GM10266 (cell line): ENCODE data around the gene PIK3R5.
A peak's percentile ranks its signal among the peaks of the same experiment; 100 is the strongest.

Source experiments
- DNase-seq: peaks from one replicate; pipeline ENCODE4 v3.0.0; 2012; ENCODE audit errors: extremely low spot score
- TF ChIP-seq, protein P1 (sequence below): IDR thresholded peaks from 2 replicates; pipeline ENCODE4 v1.5.1; 2012; ENCODE audit warnings: mild to moderate bottlenecking, low read depth; ENCODE audit not compliant: control insufficient read depth, insufficient read depth; ENCODE audit errors: missing control alignments

Gene PIK3R5

DNA sequence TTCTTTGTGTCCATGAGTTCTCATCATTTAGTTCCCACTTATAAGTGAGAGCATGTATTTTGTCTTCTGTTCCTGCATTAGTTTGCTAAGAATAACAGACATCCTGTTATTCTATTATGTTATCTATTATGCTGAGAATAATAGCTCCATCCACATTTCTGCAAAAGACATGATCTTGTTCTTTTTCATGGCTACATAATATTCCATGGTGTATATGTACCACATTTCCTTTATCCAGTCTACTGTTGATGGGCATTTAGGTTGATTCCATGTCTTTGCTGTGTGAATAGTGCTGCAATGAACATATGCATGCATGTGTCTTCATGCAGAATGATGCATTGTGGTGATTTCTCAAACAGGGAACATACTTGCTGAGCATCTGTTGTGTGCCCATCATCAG is 21.4 kb downstream of the PIK3R5 start:
- TF ChIP-seq, protein P1, sequence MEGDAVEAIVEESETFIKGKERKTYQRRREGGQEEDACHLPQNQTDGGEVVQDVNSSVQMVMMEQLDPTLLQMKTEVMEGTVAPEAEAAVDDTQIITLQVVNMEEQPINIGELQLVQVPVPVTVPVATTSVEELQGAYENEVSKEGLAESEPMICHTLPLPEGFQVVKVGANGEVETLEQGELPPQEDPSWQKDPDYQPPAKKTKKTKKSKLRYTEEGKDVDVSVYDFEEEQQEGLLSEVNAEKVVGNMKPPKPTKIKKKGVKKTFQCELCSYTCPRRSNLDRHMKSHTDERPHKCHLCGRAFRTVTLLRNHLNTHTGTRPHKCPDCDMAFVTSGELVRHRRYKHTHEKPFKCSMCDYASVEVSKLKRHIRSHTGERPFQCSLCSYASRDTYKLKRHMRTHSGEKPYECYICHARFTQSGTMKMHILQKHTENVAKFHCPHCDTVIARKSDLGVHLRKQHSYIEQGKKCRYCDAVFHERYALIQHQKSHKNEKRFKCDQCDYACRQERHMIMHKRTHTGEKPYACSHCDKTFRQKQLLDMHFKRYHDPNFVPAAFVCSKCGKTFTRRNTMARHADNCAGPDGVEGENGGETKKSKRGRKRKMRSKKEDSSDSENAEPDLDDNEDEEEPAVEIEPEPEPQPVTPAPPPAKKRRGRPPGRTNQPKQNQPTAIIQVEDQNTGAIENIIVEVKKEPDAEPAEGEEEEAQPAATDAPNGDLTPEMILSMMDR: no peak
- no peak for DNase-seq

DNA sequence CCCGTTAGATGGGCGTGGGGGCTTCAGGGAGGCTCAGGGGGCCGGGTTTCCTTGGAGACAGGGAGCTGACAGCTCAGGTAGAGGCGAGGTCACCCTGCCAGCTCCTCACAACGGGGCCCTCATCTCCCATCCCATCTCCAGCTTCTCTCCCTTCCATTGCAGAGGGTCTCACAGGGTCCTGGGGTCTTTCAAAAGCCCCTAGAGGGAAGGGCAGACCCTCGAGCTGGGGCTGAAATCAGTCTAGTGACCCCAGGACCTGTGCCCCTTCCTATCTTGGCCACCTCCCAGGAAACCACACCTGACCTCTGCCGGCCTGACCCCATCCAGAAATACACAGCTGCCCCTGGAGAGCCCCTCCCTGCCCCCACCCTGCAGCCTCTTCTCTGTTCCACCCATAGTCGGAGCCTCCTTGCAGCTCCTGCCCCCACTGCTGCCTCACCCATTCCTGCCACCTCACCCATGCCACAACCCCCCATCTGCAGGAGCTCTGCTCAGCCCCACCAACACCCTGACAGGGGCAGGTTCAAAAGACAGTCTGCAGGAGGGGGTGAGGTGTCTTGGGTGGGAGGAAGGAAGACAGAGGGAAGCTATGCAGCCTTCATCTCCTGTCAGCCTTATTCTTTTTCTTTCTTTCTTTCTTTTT is 23.4 kb downstream of the PIK3R5 start:
- TF ChIP-seq, protein P1: no peak
- no peak for DNase-seq

DNA sequence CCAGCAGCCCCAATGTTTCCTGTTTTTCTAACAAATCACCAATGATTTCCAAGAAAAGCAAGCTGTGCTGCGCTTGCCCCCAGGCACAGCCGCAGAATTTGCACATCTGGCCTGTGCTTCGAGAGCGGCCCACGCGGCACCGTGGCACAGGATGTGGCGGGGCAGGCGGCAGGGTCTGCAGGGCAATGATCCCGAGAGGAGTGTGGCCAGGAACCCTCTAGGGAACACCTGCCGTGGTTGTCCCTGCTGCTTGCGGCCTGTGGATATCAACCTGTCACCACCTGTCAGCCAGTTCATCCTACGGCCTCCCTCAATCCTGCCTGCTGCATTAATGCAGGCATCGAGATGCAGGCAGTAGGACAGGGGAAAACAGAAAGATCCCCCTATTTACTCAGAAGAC is 24.0 kb downstream of the PIK3R5 start:
- no peak for DNase-seq
- TF ChIP-seq, protein P1: no peak

DNA sequence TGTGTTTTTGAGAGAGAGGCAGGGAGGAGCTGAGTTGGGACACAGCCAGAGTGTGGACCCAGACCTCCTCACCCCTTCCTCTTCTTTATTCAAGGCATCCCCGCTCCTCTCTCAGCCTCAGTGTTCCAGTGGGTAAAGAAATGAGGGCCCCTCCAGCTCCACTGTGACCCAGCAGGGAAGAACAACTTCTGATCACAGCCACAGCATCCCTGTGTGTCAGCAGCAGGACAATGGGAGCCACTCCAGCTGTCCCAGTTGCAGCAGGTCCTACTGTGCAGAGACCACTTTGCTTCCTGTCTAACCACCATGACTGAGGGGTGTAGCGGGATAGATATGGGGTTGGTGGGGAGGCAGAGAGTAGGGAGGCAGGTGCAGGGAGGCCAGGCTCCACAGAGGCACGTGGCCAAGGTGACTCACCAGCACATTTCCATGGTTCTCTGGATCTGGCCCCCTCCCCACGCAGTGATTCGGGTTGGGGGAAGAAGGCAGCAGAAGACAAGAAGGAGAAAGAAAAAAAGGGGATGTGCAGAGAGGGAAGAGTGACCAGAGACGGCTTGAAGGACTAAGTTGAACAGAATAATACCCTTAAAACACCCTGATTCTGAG is 24.5 kb downstream of the PIK3R5 start:
- TF ChIP-seq, protein P1: no peak
- no peak for DNase-seq

DNA sequence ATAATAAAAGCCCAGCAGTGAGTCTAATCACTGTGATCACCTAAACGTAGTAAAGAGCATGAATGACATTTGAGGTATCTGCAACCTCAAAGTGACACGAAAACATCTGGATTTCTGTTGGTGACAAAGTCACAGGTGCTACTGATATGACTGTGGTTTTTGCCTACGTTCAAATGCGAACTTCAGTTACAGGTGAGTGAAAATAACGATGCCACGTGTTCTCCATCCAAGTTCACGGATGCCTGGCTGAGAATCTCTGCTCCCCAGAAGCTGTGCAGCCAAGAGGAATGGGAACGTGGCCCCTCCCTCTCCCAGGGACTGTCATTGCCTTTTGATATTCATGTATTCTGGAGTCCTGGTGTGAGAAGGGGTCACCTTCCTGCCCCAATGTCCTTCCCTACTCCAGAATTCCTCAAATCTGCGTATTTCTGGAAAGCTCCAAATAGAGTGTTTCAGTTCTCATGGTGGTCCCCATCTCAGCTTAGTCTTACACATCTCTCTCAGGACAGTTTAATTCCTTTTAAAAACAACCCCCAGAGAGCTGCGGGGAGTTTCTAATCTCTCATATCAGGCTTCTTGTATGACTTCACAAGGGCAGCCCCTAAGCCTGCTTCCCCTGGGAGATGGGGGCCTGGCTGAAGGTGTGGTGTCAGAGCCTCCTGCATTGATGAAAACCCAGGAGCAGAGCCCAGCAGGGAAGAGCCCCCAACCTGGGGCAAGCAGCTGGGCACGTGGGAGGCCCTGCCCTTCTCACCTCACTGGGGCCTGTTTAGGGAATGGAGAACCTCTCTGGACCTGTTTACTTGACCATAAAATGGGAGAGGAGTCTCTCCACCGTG is 25.8 kb downstream of the PIK3R5 start:
- DNase-seq: peak; percentile 55
- TF ChIP-seq, protein P1: no peak

DNA sequence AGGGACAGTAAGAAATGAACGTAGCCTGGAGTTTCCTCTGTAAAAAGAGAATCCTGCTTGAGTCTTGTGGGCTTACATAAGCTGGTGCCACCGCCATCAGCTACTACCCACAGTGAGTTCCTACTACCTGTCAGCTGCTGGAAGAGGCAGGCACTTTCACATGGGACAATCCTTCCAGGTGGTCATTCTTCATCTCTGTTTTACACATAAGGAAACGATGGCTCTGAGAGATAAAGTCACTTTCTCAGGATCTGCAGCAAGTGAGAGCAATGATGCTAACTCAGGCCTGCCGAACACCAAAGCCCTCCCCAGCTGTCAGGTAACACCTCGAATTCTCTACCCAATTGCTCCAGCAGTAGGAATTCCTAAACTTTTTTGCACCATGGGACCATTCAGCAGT is 26.6 kb downstream of the PIK3R5 start:
- no peak for DNase-seq
- TF ChIP-seq, protein P1: no peak
